HEK293 (cell line): ENCODE results near the gene NPC1.
A peak's percentile ranks its signal among the peaks of the same experiment; 100 is the strongest.

Experiments
- CTCF ChIA-PET: fragments of 350-600 bp; formaldehyde crosslinking; extraction: SDS; loops from one replicate; lab custom pipeline; 2021; ENCODE audit warnings: antibody characterized with exemption; lab: Yijun Ruan, JAX
- POLR2A ChIA-PET: fragments of 300-600 bp; formaldehyde crosslinking; extraction: SDS; loops from one replicate; lab custom pipeline; 2020; ENCODE audit warnings: antibody characterized with exemption, inconsistent platforms; lab: Yijun Ruan, JAX
- H3K27ac ChIP-seq: fragments of 200-500 bp; sonication (Bioruptor generic); 2 replicates; pipeline ENCODE4 v1.5.1; 2014; ENCODE audit warnings: low read depth, low read length, control low read depth, inconsistent platforms; ENCODE audit errors: extremely low read depth
- H3K36me3 ChIP-seq, 2 experiments: fragments of 200-500 bp in 1 of 2; sonication (Bioruptor generic) in 1 of 2; 1 replicate in 1 of 2; 2 replicates in 1 of 2; pipeline ENCODE4 v1.5.1; 2014 to 2017; ENCODE audit warnings: inconsistent platforms in 2 of 2, low read length in 2 of 2; ENCODE audit not compliant: control insufficient read depth in 2 of 2, insufficient read depth in 1 of 2
- H3K4me1 ChIP-seq: fragments of 200-500 bp; sonication (Bioruptor generic); 2 replicates; pipeline ENCODE4 v1.5.1; 2014; ENCODE audit warnings: mild to moderate bottlenecking, low read length, inconsistent platforms; ENCODE audit not compliant: control insufficient read depth, insufficient read depth
- H3K4me3 ChIP-seq: 2 replicates; pipeline ENCODE4 v1.5.1; 2011; ENCODE audit warnings: low read depth, mild to moderate bottlenecking, control low read depth, low read length, moderate library complexity
- H3K9me3 ChIP-seq: fragments of 200-500 bp; sonication (Bioruptor generic); 2 replicates; pipeline ENCODE4 v1.5.1; 2014; ENCODE audit warnings: low read depth, low read length, inconsistent platforms; ENCODE audit not compliant: control insufficient read depth, insufficient read depth
- GFI1B ChIP-seq: fragments of 450-650 bp; formaldehyde crosslinking; IDR thresholded peaks from 2 replicates; pipeline ENCODE4 v1.5.1; 2016; ENCODE audit warnings: missing biosample characterization, missing genetic modification characterization
- GLI2 ChIP-seq: fragments of 450-650 bp; formaldehyde crosslinking; IDR thresholded peaks from 2 replicates; pipeline ENCODE4; 2017; ENCODE audit warnings: missing biosample characterization, missing genetic modification characterization, low read depth, borderline replicate concordance
- MZF1 ChIP-seq: fragments of 450-650 bp; formaldehyde crosslinking; IDR thresholded peaks from 2 replicates; pipeline ENCODE4 v1.5.1; 2017; ENCODE audit warnings: missing biosample characterization, missing genetic modification characterization, borderline replicate concordance
- PRDM1 ChIP-seq: fragments of 450-650 bp; formaldehyde crosslinking; IDR thresholded peaks from 2 replicates; pipeline ENCODE4; 2016; ENCODE audit warnings: missing biosample characterization, missing genetic modification characterization
- SP2 ChIP-seq: fragments of 450-650 bp; formaldehyde crosslinking; IDR thresholded peaks from 2 replicates; pipeline ENCODE4 v1.5.1; 2016; ENCODE audit warnings: missing biosample characterization, missing genetic modification characterization
- ZEB2 ChIP-seq: fragments of 450-650 bp; formaldehyde crosslinking; IDR thresholded peaks from 2 replicates; pipeline ENCODE4 v1.5.1; 2016; ENCODE audit warnings: missing biosample characterization, missing genetic modification characterization
- ZFP3 ChIP-seq: fragments of 450-650 bp; formaldehyde crosslinking; IDR thresholded peaks from 2 replicates; pipeline ENCODE4 v1.5.1; 2016; ENCODE audit warnings: low read depth, missing biosample characterization, missing genetic modification characterization
- ZFP41 ChIP-seq: fragments of 450-650 bp; formaldehyde crosslinking; IDR thresholded peaks from 2 replicates; pipeline ENCODE4 v1.5.1; 2016; ENCODE audit warnings: missing biosample characterization, missing genetic modification characterization, borderline replicate concordance
- ZNF214 ChIP-seq: fragments of 450-650 bp; formaldehyde crosslinking; IDR thresholded peaks from 2 replicates; pipeline ENCODE4 v1.5.1; 2017; ENCODE audit warnings: missing biosample characterization, mild to moderate bottlenecking, missing genetic modification characterization, borderline replicate concordance
- ZNF248 ChIP-seq: fragments of 450-650 bp; formaldehyde crosslinking; IDR thresholded peaks from 2 replicates; pipeline ENCODE4 v1.5.1; 2017; ENCODE audit warnings: missing biosample characterization, missing genetic modification characterization
- ZNF266 ChIP-seq: fragments of 450-650 bp; formaldehyde crosslinking; IDR thresholded peaks from 2 replicates; pipeline ENCODE4 v1.5.1; 2016; ENCODE audit warnings: missing biosample characterization, missing genetic modification characterization, low read depth
- ZNF274 ChIP-seq, 2 experiments: fragments of 200-500 bp in 1 of 2; fragments of 450-650 bp in 1 of 2; sonication (Bioruptor generic) in 1 of 2; formaldehyde crosslinking in 1 of 2; IDR thresholded peaks; 2 replicates each; pipeline versions ENCODE4 v1.5.1 to v1.6.1; 2014 to 2016; ENCODE audit warnings: borderline replicate concordance in 1 of 2, inconsistent platforms in 1 of 2, low read length in 1 of 2, missing biosample characterization in 1 of 2, missing genetic modification characterization in 1 of 2
- ZNF843 ChIP-seq: fragments of 450-650 bp; formaldehyde crosslinking; IDR thresholded peaks from 2 replicates; pipeline ENCODE4 v1.5.1; 2016; ENCODE audit warnings: missing biosample characterization, missing genetic modification characterization
- ZSCAN16 ChIP-seq: fragments of 450-650 bp; formaldehyde crosslinking; IDR thresholded peaks from 2 replicates; pipeline ENCODE4 v1.5.1; 2016; ENCODE audit warnings: missing biosample characterization, missing genetic modification characterization
- ZSCAN23 ChIP-seq: fragments of 450-650 bp; formaldehyde crosslinking; IDR thresholded peaks from 2 replicates; pipeline ENCODE4 v1.5.1; 2016; ENCODE audit warnings: missing biosample characterization, missing genetic modification characterization
- ZSCAN30 ChIP-seq: fragments of 450-650 bp; IDR thresholded peaks from 2 replicates; pipeline ENCODE4 v1.5.1; 2018; ENCODE audit warnings: missing biosample characterization, mild to moderate bottlenecking, missing genetic modification characterization, moderate library complexity
- TF ChIP-seq, protein P1 (sequence below): fragments of 450-650 bp; formaldehyde crosslinking; IDR thresholded peaks from 2 replicates; pipeline ENCODE4 v1.5.1; 2016; ENCODE audit warnings: missing biosample characterization, missing genetic modification characterization
- TF ChIP-seq, protein P2 (sequence below): fragments of 450-650 bp; formaldehyde crosslinking; IDR thresholded peaks from 2 replicates; pipeline ENCODE4 v1.5.1; 2017; ENCODE audit warnings: missing biosample characterization, missing genetic modification characterization
- TF ChIP-seq, protein P3 (sequence below): fragments of 450-650 bp; formaldehyde crosslinking; IDR thresholded peaks from 2 replicates; pipeline ENCODE4 v1.5.1; 2017; ENCODE audit warnings: missing biosample characterization, missing genetic modification characterization
- TF ChIP-seq, protein P4 (sequence below): fragments of 450-650 bp; formaldehyde crosslinking; IDR thresholded peaks from 2 replicates; pipeline ENCODE4 v1.5.1; 2016; ENCODE audit warnings: missing biosample characterization, missing genetic modification characterization
- TF ChIP-seq, protein P5 (sequence below): sonication (generic); formaldehyde crosslinking; IDR thresholded peaks from 2 replicates; pipeline ENCODE4 v1.8.1; 2022; ENCODE audit warnings: mild to moderate bottlenecking, moderate library complexity, missing genetic modification reagents

The NPC1 gene

DNA sequence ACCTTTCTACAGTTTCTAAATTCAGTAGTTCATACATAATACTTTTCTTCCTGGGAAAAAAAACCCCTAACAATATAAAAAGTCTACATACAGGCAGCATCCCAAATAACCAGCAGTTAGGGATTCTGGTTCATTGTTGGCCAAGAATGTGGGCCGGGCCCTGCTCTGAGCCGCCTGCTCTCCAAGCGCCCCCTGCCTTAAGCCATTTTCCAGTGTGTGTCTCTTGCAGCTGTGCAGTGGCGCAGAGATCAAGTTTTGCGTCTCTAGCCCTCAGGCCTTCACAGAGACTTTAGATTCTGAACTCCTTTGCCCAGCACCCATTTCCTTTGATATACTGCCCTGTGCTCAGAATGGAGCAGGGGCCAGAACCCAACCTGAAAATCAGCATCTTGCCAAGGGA, 50.1 kb downstream of the NPC1 start:
- ChIA-PET CTCF (no interaction called here), POLR2A (no interaction called here)
- Histone ChIP-seq H3K9me3 (no peaks in the 10 kb centered on the region), H3K27ac (no peak overlapping the region), H3K4me3 (no peak overlapping the region), H3K36me3 (peaks cover 44 to 100% of the 10 kb centered on the region in 2 experiments), H3K4me1 (no peaks in the 10 kb centered on the region)
- TF ChIP-seq ZSCAN30 (tag by site-specific recombination) (no peak), MZF1 (tag by site-specific recombination) (peak; percentile 40; the same call in 1 of the 2 replicates)

DNA sequence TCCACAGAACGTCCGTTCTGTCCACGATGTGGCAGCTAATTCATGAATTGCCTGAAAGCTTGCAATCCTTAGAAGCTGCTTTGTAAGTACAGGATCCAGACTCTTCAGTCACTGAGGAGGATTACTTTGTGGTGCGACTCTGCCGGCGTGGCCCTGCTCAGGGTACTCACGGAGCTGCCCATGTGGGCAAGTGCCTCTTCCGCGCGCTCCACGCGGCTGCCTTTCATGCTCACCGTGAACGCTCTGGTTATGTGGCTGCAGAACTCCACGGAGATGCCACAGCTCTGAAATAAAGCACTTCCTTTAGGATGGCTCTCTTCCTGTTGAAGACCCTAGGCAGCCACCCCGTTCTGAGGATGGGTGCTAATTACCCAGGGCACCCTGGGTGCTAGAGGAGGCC, 52.0 kb downstream of the NPC1 start:
- Histone ChIP-seq H3K36me3 (peaks cover 43 to 100% of the 10 kb centered on the region in 2 experiments), H3K9me3 (no peaks in the 10 kb centered on the region), H3K4me3 (no peak overlapping the region), H3K27ac (no peak overlapping the region), H3K4me1 (no peaks in the 10 kb centered on the region)
- TF ChIP-seq, protein P1, sequence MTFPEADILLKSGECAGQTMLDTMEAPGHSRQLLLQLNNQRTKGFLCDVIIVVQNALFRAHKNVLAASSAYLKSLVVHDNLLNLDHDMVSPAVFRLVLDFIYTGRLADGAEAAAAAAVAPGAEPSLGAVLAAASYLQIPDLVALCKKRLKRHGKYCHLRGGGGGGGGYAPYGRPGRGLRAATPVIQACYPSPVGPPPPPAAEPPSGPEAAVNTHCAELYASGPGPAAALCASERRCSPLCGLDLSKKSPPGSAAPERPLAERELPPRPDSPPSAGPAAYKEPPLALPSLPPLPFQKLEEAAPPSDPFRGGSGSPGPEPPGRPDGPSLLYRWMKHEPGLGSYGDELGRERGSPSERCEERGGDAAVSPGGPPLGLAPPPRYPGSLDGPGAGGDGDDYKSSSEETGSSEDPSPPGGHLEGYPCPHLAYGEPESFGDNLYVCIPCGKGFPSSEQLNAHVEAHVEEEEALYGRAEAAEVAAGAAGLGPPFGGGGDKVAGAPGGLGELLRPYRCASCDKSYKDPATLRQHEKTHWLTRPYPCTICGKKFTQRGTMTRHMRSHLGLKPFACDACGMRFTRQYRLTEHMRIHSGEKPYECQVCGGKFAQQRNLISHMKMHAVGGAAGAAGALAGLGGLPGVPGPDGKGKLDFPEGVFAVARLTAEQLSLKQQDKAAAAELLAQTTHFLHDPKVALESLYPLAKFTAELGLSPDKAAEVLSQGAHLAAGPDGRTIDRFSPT (tag by site-specific recombination), result no peak
- TF ChIP-seq, protein P2, sequence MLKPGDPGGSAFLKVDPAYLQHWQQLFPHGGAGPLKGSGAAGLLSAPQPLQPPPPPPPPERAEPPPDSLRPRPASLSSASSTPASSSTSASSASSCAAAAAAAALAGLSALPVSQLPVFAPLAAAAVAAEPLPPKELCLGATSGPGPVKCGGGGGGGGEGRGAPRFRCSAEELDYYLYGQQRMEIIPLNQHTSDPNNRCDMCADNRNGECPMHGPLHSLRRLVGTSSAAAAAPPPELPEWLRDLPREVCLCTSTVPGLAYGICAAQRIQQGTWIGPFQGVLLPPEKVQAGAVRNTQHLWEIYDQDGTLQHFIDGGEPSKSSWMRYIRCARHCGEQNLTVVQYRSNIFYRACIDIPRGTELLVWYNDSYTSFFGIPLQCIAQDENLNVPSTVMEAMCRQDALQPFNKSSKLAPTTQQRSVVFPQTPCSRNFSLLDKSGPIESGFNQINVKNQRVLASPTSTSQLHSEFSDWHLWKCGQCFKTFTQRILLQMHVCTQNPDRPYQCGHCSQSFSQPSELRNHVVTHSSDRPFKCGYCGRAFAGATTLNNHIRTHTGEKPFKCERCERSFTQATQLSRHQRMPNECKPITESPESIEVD (tag by site-specific recombination), result no peak
- TF ChIP-seq ZNF843 (tag by site-specific recombination), result no peak
- TF ChIP-seq GLI2 (tag by site-specific recombination), result no peak
- no peak for TF ChIP-seq ZNF266 (tag by site-specific recombination)
- TF ChIP-seq ZNF214 (tag by site-specific recombination), result no peak
- no peak for TF ChIP-seq PRDM1
- TF ChIP-seq, protein P3, sequence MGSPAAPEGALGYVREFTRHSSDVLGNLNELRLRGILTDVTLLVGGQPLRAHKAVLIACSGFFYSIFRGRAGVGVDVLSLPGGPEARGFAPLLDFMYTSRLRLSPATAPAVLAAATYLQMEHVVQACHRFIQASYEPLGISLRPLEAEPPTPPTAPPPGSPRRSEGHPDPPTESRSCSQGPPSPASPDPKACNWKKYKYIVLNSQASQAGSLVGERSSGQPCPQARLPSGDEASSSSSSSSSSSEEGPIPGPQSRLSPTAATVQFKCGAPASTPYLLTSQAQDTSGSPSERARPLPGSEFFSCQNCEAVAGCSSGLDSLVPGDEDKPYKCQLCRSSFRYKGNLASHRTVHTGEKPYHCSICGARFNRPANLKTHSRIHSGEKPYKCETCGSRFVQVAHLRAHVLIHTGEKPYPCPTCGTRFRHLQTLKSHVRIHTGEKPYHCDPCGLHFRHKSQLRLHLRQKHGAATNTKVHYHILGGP (tag by site-specific recombination), result no peak
- TF ChIP-seq ZFP41 (tag by site-specific recombination), result no peak
- TF ChIP-seq ZSCAN23 (tag by site-specific recombination), result no peak
- no peak for TF ChIP-seq ZNF274 (IDR thresholded peaks at IDR 0.05; ENCODE audit: low read length)
- no peak for TF ChIP-seq ZNF274 (tag by site-specific recombination; IDR thresholded peaks at IDR 0.05; ENCODE audit: borderline replicate concordance)
- TF ChIP-seq ZFP3, result no peak
- TF ChIP-seq, protein P4, sequence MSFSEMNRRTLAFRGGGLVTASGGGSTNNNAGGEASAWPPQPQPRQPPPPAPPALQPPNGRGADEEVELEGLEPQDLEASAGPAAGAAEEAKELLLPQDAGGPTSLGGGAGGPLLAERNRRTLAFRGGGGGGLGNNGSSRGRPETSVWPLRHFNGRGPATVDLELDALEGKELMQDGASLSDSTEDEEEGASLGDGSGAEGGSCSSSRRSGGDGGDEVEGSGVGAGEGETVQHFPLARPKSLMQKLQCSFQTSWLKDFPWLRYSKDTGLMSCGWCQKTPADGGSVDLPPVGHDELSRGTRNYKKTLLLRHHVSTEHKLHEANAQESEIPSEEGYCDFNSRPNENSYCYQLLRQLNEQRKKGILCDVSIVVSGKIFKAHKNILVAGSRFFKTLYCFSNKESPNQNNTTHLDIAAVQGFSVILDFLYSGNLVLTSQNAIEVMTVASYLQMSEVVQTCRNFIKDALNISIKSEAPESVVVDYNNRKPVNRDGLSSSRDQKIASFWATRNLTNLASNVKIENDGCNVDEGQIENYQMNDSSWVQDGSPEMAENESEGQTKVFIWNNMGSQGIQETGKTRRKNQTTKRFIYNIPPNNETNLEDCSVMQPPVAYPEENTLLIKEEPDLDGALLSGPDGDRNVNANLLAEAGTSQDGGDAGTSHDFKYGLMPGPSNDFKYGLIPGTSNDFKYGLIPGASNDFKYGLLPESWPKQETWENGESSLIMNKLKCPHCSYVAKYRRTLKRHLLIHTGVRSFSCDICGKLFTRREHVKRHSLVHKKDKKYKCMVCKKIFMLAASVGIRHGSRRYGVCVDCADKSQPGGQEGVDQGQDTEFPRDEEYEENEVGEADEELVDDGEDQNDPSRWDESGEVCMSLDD (tag by site-specific recombination), result no peak
- TF ChIP-seq ZEB2, result no peak
- no peak for TF ChIP-seq SP2
- TF ChIP-seq, protein P5, sequence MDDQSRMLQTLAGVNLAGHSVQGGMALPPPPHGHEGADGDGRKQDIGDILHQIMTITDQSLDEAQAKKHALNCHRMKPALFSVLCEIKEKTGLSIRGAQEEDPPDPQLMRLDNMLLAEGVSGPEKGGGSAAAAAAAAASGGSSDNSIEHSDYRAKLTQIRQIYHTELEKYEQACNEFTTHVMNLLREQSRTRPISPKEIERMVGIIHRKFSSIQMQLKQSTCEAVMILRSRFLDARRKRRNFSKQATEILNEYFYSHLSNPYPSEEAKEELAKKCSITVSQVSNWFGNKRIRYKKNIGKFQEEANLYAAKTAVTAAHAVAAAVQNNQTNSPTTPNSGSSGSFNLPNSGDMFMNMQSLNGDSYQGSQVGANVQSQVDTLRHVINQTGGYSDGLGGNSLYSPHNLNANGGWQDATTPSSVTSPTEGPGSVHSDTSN, result no peak
- TF ChIP-seq ZNF248 (tag by site-specific recombination), result no peak
- TF ChIP-seq ZSCAN16 (tag by site-specific recombination), result no peak
- TF ChIP-seq GFI1B, result no peak
- ChIA-PET CTCF (interaction anchor here (1.0 to 3.8 kb wide), 2 partner anchors 18 to 278 kb away, joined by 3 to 20 read pairs; no protein-coding TSS in a partner anchor), POLR2A (no interaction called here)
